ENCODE results near the gene MIER1. TPM values are rescaled to one million over a fixed set of nuclear protein-coding genes. Genes with fewer than 3 reads are reported as not detected.
A peak's percentile ranks its signal among the peaks of the same experiment; 100 is the strongest.
"Not testable (repeated sequence)": the region's sequence is repeated elsewhere in the genome, so short reads cannot be mapped to it uniquely, and the experiment has no call there.

MIER1 gene
- total RNA-seq, 2 experiments from 2014 or later, result 51.3 to 51.5 TPM

- H3K4me1 Mint-ChIP-seq, result peaks cover 33% of the 10 kb centered on the region
- DNase-seq (no peak), ATAC-seq (no peak)
- no peak overlapping the region for H3K27ac Mint-ChIP-seq
- no peaks in the 10 kb centered on the region for H3K9me3 Mint-ChIP-seq (ENCODE audit: low read depth)
- peaks cover 51% of the 10 kb centered on the region for H3K36me3 Mint-ChIP-seq
- H3K4me3 Mint-ChIP-seq, result no peak overlapping the region
- CTCF ChIA-PET, result interaction anchor here (1.6 kb wide), 1 partner anchor 9 kb away, joined by 5 read pairs; no protein-coding TSS in a partner anchor
- no peaks in the 10 kb centered on the region for H3K27me3 Mint-ChIP-seq
Observed at GRCh38 chr1:66944330-66945274, 19.8 kb downstream of the MIER1 start.

- CTCF ChIA-PET, result interaction anchor here (1.6 kb wide), 1 partner anchor 10 kb away, joined by 5 read pairs; no protein-coding TSS in a partner anchor
- no peak for ATAC-seq
- H3K4me3 Mint-ChIP-seq, result no peak overlapping the region
Observed at GRCh38 chr1:66945316-66945715, 20.5 kb downstream of the MIER1 start.

GRCh38 chr1:66947267-66947666 is 22.5 kb downstream of the MIER1 start:
- Mint-ChIP-seq H3K4me1 (peaks cover 20% of the 10 kb centered on the region), H3K27me3 (no peaks in the 10 kb centered on the region), H3K36me3 (peaks cover 50% of the 10 kb centered on the region), H3K4me3 (no peak overlapping the region), H3K9me3 (ENCODE audit: low read depth) (no peaks in the 10 kb centered on the region), H3K27ac (peak overlapping the region; percentile 33)
- DNase-seq (no peak), ATAC-seq (no peak)
- CTCF ChIA-PET, result no interaction called here

More at GRCh38 chr1:66945316-66945715, 20.5 kb downstream of the MIER1 start:
- DNase-seq, result no peak
- H3K9me3 Mint-ChIP-seq (ENCODE audit: low read depth), result no peaks in the 10 kb centered on the region
- peaks cover 27% of the 10 kb centered on the region for H3K4me1 Mint-ChIP-seq
- no peaks in the 10 kb centered on the region for H3K27me3 Mint-ChIP-seq
- H3K36me3 Mint-ChIP-seq, result peaks cover 50% of the 10 kb centered on the region
- no peak overlapping the region for H3K27ac Mint-ChIP-seq

GRCh38 chr1:66951513-66951912 is 26.7 kb downstream of the MIER1 start:
- DNase-seq, result no peak
- Mint-ChIP-seq H3K27ac (no peak overlapping the region), H3K27me3 (no peaks in the 10 kb centered on the region), H3K4me1 (peaks cover 18% of the 10 kb centered on the region), H3K36me3 (peaks cover 69% of the 10 kb centered on the region), H3K4me3 (no peak overlapping the region), H3K9me3 (ENCODE audit: low read depth) (no peaks in the 10 kb centered on the region)
- no peak for ATAC-seq
- CTCF ChIA-PET, result interaction anchor here (0.8 kb wide), 1 partner anchor 15 kb away, joined by 3 read pairs; no protein-coding TSS in a partner anchor

GRCh38 chr1:66954208-66954607 is 29.4 kb downstream of the MIER1 start:
- Mint-ChIP-seq H3K36me3 (peaks cover 65% of the 10 kb centered on the region), H3K27me3 (no peaks in the 10 kb centered on the region), H3K27ac (peak overlapping the region; percentile 35), H3K4me3 (no peak overlapping the region), H3K9me3 (ENCODE audit: low read depth) (no peaks in the 10 kb centered on the region), H3K4me1 (peaks cover 14% of the 10 kb centered on the region)
- DNase-seq, result no peak
- no peak for ATAC-seq
- CTCF ChIA-PET, result no interaction called here

GRCh38 chr1:66957938-66958337 is 33.1 kb downstream of the MIER1 start:
- no peak for DNase-seq
- Mint-ChIP-seq H3K36me3 (peaks cover 65% of the 10 kb centered on the region), H3K4me3 (no peak overlapping the region), H3K9me3 (ENCODE audit: low read depth) (no peaks in the 10 kb centered on the region), H3K27me3 (no peaks in the 10 kb centered on the region), H3K27ac (no peak overlapping the region), H3K4me1 (peaks cover 15% of the 10 kb centered on the region)
- ATAC-seq, result no peak
- CTCF ChIA-PET, result no interaction called here

- not testable (repeated sequence) for H3K9me3 Mint-ChIP-seq (ENCODE audit: low read depth); H3K4me3 Mint-ChIP-seq; ATAC-seq; DNase-seq; H3K27me3 Mint-ChIP-seq; H3K27ac Mint-ChIP-seq
- CTCF ChIA-PET, result interaction anchor here (0.6 to 1.1 kb wide), 2 partner anchors 15 to 247 kb away, joined by 3 read pairs; no protein-coding TSS in a partner anchor
- H3K36me3 Mint-ChIP-seq, result peaks cover 69% of the 10 kb centered on the region
- H3K4me1 Mint-ChIP-seq, result peaks cover 17% of the 10 kb centered on the region
Observed at GRCh38 chr1:66966188-66966873, 41.5 kb downstream of the MIER1 start.

- Mint-ChIP-seq H3K36me3 (peaks cover 67% of the 10 kb centered on the region), H3K27ac (no peak overlapping the region)
- CTCF ChIA-PET, result no interaction called here
Observed at GRCh38 chr1:66968574-66968973, 43.8 kb downstream of the MIER1 start.

GRCh38 chr1:66978201-66978600 is 53.4 kb downstream of the MIER1 start:
- Mint-ChIP-seq H3K36me3 (peaks cover 41% of the 10 kb centered on the region), H3K4me3 (no peak overlapping the region), H3K9me3 (ENCODE audit: low read depth) (no peaks in the 10 kb centered on the region), H3K27me3 (no peaks in the 10 kb centered on the region), H3K4me1 (peaks cover 19% of the 10 kb centered on the region), H3K27ac (peak overlapping the region; percentile 24)
- no peak for ATAC-seq
- CTCF ChIA-PET, result interaction anchor here (0.9 to 1.0 kb wide), 2 partner anchors 53 to 236 kb away, joined by 3 read pairs; partner anchors contain the start of genes DNAI4 and MIER1
- DNase-seq, result no peak

More at GRCh38 chr1:66968574-66968973, 43.8 kb downstream of the MIER1 start:
- H3K27me3 Mint-ChIP-seq, result no peaks in the 10 kb centered on the region
- no peak for ATAC-seq
- no peak for DNase-seq
- peaks cover 21% of the 10 kb centered on the region for H3K4me1 Mint-ChIP-seq
- no peak overlapping the region for H3K4me3 Mint-ChIP-seq
- H3K9me3 Mint-ChIP-seq (ENCODE audit: low read depth), result peaks cover 6% of the 10 kb centered on the region

GRCh38 chr1:66979621-66980020 is 54.8 kb downstream of the MIER1 start:
- not testable (repeated sequence) for H3K27me3 Mint-ChIP-seq; H3K27ac Mint-ChIP-seq; DNase-seq; H3K4me3 Mint-ChIP-seq; H3K9me3 Mint-ChIP-seq (ENCODE audit: low read depth); ATAC-seq
- CTCF ChIA-PET, result interaction anchor here (1.0 to 1.2 kb wide), 2 partner anchors 9 to 170 kb away, joined by 4 read pairs; no protein-coding TSS in a partner anchor
- H3K4me1 Mint-ChIP-seq, result peaks cover 24% of the 10 kb centered on the region
- peaks cover 48% of the 10 kb centered on the region for H3K36me3 Mint-ChIP-seq

GRCh38 chr1:66980745-66981367 is 56.1 kb downstream of the MIER1 start:
- H3K27ac Mint-ChIP-seq, result peak overlapping the region; percentile 70
- H3K4me3 Mint-ChIP-seq, result peak overlapping the region; percentile 54
- no peak for DNase-seq
- no peaks in the 10 kb centered on the region for H3K27me3 Mint-ChIP-seq
- CTCF ChIA-PET, result interaction anchor here (0.7 to 1.5 kb wide), 5 partner anchors 8 to 520 kb away, joined by 3 to 6 read pairs (median 5); no protein-coding TSS in a partner anchor
- H3K36me3 Mint-ChIP-seq, result peaks cover 46% of the 10 kb centered on the region
- no peaks in the 10 kb centered on the region for H3K9me3 Mint-ChIP-seq (ENCODE audit: low read depth)
- H3K4me1 Mint-ChIP-seq, result peaks cover 25% of the 10 kb centered on the region
- ATAC-seq, result no peak

GRCh38 chr1:66981679-66982078 is 56.9 kb downstream of the MIER1 start:
- Mint-ChIP-seq H3K36me3 (peaks cover 50% of the 10 kb centered on the region), H3K9me3 (ENCODE audit: low read depth) (no peaks in the 10 kb centered on the region), H3K27ac (peak overlapping the region; percentile 81), H3K4me3 (peak overlapping the region; percentile 54), H3K4me1 (peaks cover 25% of the 10 kb centered on the region), H3K27me3 (no peaks in the 10 kb centered on the region)
- peak; percentile 71 for DNase-seq
- ATAC-seq, result peak; percentile 89
- CTCF ChIA-PET, result interaction anchor here (0.7 to 1.5 kb wide), 4 partner anchors 9 to 519 kb away, joined by 3 to 6 read pairs (median 6); no protein-coding TSS in a partner anchor

Data from activated CD8-positive, alpha-beta memory T cell treated with anti-CD3 and anti-CD28 coated beads, Interleukin-2, amount 10 ng/mL, durations not matched to agents 7 days and 5 days (primary cell).